ENCODE measurements around the gene LRPAP1.
"Not testable (repeated sequence)": the region's sequence is repeated elsewhere in the genome, so short reads cannot be mapped to it uniquely, and the experiment has no call there.

The LRPAP1 gene

GRCh38 chr4:3455596-3455995, 76.6 kb downstream of the LRPAP1 start:
- DNase-seq, result not testable (repeated sequence)

All from SHP77 (cell line).